ENCODE data around the gene DHRS4L2.
"Not testable (repeated sequence)": the region's sequence is repeated elsewhere in the genome, so short reads cannot be mapped to it uniquely, and the experiment has no call there.

The DHRS4L2 gene

DNA sequence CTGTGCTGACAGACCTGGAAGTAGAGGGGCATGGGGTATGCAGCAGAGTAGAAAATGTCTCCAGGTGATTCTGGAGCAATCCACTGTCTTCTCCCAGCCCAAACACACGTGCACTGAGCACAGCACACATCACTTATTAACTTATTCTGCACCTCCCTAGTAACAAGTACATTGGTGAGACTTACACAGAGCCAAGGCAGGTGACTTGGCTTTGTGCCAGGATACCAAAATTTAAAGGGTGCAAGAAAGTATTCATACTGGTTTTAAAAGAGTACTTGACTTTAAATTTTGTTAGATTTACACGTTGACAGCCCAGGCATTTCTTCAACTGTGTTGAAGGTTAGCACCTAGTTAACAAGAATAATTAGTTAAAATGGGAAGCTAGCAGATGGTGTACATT, 52.0 kb downstream of the DHRS4L2 start:
- TF ChIP-seq ZNF384 (IDR thresholded peaks at IDR 0.05) (no peak), NFRKB (IDR thresholded peaks at IDR 0.05) (no peak), FOXA1 (IDR thresholded peaks at IDR 0.05) (no peak), BHLHE40 (IDR thresholded peaks at IDR 0.05; ENCODE audit: borderline replicate concordance) (no peak), CTBP1 (IDR thresholded peaks at IDR 0.05; ENCODE audit: borderline replicate concordance) (no peak), TARDBP (IDR thresholded peaks at IDR 0.05) (no peak), FOXM1 (IDR thresholded peaks at IDR 0.05; ENCODE audit: borderline replicate concordance) (no peak), HDGF (IDR thresholded peaks at IDR 0.05; ENCODE audit: borderline replicate concordance) (no peak), ARNT (IDR thresholded peaks at IDR 0.05) (no peak), ELF4 (IDR thresholded peaks at IDR 0.05) (no peak)
- ChIA-PET POLR2A (interaction anchor here (0.6 to 1.1 kb wide), 2 partner anchors 11 to 15 kb away, joined by 3 read pairs; partner anchors contain the start of gene CARMIL3), CTCF (no interaction called here)
- no peak for DNase-seq (ENCODE audit: extremely low spot score)

DNA sequence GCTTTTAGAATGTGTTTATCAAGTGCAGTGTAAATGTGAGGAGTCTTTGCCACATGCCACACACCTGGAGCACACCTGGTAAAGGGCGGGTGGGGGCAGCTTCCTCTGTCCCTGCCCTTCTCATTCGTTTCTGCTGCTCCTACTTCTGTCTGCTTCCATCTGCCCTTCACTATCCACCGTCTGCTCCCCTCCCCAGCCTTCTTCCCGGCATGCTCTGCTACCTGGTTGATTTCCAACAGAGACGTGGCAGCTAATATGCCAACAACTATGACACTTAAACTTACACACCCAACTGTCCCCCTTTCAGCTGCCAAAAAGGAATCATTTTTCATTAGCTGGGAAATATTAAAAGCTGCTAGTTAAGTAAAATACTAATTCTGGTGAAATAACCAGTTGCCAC, 54.0 kb downstream of the DHRS4L2 start:
- CTCF ChIA-PET = interaction anchor here (1.1 to 2.0 kb wide), 2 partner anchors 16 to 48 kb away, joined by 4 to 7 read pairs; no protein-coding TSS in a partner anchor
- POLR2A ChIA-PET = interaction anchor here (1.2 kb wide), 1 partner anchor 9 kb away, joined by 8 read pairs; the partner anchor contains the start of gene CARMIL3
- DNase-seq (ENCODE audit: extremely low spot score) = no peak
- TF ChIP-seq NFRKB (IDR thresholded peaks at IDR 0.05) (no peak), L3MBTL2 (conservative IDR thresholded peaks at IDR 0.05) (no peak), FOXK2 (IDR thresholded peaks at IDR 0.05) (no peak), ARNT (IDR thresholded peaks at IDR 0.05) (no peak), HDGF (IDR thresholded peaks at IDR 0.05; ENCODE audit: borderline replicate concordance) (no peak), BHLHE40 (IDR thresholded peaks at IDR 0.05; ENCODE audit: borderline replicate concordance) (no peak), ELF4 (IDR thresholded peaks at IDR 0.05) (no peak), CTBP1 (IDR thresholded peaks at IDR 0.05; ENCODE audit: borderline replicate concordance) (no peak), LEF1 (IDR thresholded peaks at IDR 0.05; ENCODE audit: borderline replicate concordance) (no peak), TARDBP (IDR thresholded peaks at IDR 0.05) (no peak), SUZ12 (IDR thresholded peaks at IDR 0.05) (no peak), FOXA1 (IDR thresholded peaks at IDR 0.05) (no peak)
- TF ChIP-seq, protein P1, sequence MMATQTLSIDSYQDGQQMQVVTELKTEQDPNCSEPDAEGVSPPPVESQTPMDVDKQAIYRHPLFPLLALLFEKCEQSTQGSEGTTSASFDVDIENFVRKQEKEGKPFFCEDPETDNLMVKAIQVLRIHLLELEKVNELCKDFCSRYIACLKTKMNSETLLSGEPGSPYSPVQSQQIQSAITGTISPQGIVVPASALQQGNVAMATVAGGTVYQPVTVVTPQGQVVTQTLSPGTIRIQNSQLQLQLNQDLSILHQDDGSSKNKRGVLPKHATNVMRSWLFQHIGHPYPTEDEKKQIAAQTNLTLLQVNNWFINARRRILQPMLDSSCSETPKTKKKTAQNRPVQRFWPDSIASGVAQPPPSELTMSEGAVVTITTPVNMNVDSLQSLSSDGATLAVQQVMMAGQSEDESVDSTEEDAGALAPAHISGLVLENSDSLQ (IDR thresholded peaks at IDR 0.05) = no peak

DNA sequence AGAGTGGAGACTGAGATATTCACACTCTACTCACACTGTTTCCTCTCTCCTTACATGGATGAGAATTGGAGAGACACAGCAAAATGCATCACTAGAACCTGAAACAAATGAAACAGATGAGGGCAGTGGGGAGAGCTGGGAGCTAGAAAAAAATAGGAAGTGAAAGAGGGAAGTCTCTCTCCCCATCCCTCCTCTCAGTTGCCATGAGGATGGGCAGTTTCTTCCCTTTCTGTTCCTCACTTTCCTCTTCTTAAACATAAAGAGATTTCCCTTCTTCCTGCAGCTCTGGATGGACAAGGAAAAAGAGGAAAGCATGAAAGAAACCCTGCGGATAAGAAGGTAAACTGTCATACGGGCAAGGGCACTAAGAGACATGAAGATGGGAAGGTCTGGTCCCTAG, 60.3 kb downstream of the DHRS4L2 start:
- CTCF ChIA-PET; DNase-seq (ENCODE audit: extremely low spot score): not testable (repeated sequence)

DNA sequence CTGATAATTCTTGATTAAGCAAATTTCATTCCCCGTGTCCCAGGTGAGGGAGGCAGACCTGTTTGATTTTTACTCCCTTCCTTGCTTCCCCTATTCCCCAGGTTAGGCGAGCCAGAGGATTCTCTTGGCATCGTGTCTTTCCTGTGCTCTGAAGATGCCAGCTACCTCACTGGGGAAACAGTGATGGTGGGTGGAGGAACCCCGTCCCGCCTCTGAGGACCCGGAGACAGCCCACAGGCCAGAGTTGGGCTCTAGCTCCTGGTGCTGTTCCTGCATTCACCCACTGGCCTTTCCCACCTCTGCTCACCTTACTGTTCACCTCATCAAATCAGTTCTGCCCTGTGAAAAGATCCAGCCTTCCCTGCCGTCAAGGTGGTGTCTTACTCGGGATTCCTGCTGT, 62.0 kb downstream of the DHRS4L2 start:
- POLR2A ChIA-PET = interaction anchor here (2.0 kb wide), 1 partner anchor 16 kb away, joined by 10 read pairs; no protein-coding TSS in a partner anchor

More for the DNA sequence above, 60.3 kb downstream of the DHRS4L2 start:
- POLR2A ChIA-PET = not testable (repeated sequence)

DNA sequence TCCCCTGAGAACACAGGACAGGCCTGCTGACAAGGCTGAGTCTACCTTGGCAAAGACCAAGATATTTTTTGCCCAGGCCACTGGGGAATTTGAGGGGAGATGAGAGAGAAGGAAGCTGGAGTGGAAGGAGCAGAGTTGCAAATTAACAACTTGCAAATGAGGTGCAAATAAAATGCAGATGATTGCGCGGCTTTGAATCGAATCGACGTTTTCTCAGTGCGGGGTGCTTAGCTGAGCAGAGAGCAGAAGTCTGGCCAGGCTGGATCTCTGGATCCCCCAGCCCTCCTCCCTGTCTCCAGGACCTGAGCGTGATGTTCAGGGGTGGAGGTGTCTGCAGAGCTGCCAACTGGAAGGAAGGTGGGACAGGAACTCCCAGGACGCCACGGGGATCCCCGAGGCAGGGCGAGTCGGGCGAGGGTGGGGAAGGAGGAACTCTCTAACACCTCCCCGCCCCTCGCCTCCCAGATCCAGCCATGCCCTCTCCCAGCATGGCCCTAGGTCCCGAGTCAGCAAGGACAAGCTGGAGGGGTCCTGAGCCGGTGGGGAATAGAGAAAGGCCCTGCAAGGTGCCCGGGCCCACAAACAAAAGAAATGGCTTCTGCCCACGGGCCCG, 62.6 kb downstream of the DHRS4L2 start:
- DNase-seq (ENCODE audit: extremely low spot score) = no peak
- CTCF ChIA-PET = interaction anchor here (0.9 to 1.8 kb wide), 4 partner anchors 38 to 110 kb away, joined by 3 to 8 read pairs (median 6); partner anchors contain the start of gene IRF9
- TF ChIP-seq CTBP1 (IDR thresholded peaks at IDR 0.05; ENCODE audit: borderline replicate concordance) = no peak
- POLR2A ChIA-PET = interaction anchor here (0.7 to 2.4 kb wide), 13 partner anchors 9 to 144 kb away, joined by 3 to 23 read pairs (median 8); partner anchors contain the start of genes DCAF11, EMC9, NRL and PCK2

More for the DNA sequence above, 62.0 kb downstream of the DHRS4L2 start:
- not testable (repeated sequence) for DNase-seq (ENCODE audit: extremely low spot score)
- CTCF ChIA-PET = interaction anchor here (1.1 kb wide), 1 partner anchor 38 kb away, joined by 8 read pairs; no protein-coding TSS in a partner anchor

DNA sequence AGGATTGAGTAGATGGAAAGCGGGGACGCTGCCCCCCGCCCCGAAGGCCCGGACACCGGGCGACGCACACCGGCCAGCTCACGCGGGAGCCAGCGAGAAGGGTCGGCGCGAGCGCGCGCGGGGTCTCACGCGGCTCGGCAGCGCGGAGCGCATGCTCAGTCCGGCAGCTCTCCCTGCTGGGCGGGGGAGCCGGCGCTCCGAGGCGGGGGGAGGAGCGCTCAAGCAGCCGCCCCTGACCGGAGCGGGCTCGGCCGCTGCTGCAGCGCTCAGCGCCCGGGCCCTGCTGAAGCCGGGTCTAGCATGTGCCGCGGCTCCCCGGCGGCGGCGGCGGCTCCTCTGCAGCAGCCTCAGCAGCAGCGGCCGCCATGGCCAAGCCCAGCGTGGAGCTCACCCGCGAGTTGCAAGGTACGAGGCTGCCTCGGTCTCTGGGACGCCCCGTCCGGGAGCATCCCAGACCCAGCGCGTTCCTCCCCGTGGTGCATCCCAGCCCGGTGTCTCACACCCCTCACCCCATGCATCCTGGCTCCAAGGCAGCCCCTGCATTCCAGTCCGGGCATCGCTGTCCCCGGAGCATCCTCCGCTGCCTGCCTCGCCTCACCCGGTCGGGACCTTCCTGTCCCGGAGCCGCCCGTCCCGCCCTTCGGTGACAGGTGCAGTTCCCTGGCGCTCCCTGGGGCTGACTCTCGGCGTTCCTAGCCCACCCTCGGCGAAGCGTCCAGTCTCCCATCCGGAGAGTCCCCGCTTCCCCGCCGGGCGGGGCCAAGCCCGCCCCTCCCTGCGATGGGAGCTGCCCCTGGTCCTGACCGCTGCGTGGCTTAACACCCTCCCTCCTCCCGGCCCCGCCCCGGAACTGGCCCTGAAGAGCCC, 63.3 kb downstream of the DHRS4L2 start, which contains the start of gene CARMIL3:
Gene CARMIL3, plus strand, starts transcription at position 221 of the 867 bp plus-strand sequence. Its CDS starts 145 bp downstream, at position 366.
- ChIA-PET POLR2A (interaction anchor here (0.6 to 2.4 kb wide), 16 partner anchors 10 to 161 kb away, joined by 3 to 23 read pairs (median 6); partner anchors contain the start of genes CHMP4A, DCAF11, EMC9 and NRL), CTCF (interaction anchor here (0.9 to 1.8 kb wide), 4 partner anchors 37 to 109 kb away, joined by 3 to 8 read pairs (median 6); partner anchors contain the start of gene IRF9)
- peak; percentile 77 for DNase-seq (ENCODE audit: extremely low spot score)
- TF ChIP-seq L3MBTL2 (conservative IDR thresholded peaks at IDR 0.05) (peak; percentile 10; the same call in 1 of the 2 replicates), ELF4 (IDR thresholded peaks at IDR 0.05) (no peak)

DNA sequence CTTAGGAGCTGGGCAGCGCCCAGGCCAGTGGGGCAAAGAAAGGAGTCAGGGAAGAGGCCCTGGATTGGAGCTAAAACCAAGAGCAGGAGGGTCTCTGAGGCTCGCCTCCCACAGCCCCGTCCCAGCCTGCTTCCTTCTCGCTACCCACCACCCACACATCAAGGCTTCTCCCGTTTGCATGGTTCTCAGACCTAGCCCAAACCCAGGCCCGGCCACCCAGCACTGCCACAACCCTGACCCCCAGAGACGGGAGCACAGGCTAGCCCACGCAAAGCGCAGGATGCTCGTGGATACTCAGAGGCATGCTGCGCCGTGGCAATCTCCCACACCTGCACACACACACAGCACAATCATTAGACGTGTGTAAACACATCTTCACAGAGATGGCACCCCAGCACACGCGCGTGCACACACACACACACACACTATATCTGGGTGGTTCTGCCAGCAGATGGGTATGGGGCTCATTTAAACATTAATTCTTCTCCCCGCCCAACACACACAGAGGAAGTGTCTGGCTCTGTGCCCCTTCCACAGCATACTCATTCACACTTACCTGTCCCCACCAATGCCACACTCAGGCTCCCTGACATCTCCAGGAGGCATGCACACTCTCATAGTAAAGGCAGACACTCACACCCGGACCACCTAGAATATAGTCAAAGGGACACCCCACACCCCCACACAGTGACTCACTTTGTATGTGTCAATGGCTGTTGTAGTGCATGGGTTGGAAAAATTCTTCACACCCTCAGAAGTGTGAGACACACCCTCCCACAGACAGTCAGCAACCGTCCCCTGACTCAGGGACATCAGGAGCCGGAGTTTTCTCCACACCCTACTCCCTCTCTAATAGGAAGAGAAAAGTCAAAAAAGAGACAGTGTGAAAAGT, 64.2 kb downstream of the DHRS4L2 start:
- POLR2A ChIA-PET = interaction anchor here (0.6 to 2.4 kb wide), 10 partner anchors 11 to 160 kb away, joined by 3 to 23 read pairs (median 8); partner anchors contain the start of genes CHMP4A, DCAF11, EMC9 and NRL
- CTCF ChIA-PET = interaction anchor here (1.8 kb wide), 1 partner anchor 56 kb away, joined by 8 read pairs; no protein-coding TSS in a partner anchor
- TF ChIP-seq BHLHE40 (IDR thresholded peaks at IDR 0.05; ENCODE audit: borderline replicate concordance) (no peak), L3MBTL2 (conservative IDR thresholded peaks at IDR 0.05) (no peak), CTBP1 (IDR thresholded peaks at IDR 0.05; ENCODE audit: borderline replicate concordance) (no peak), SUZ12 (IDR thresholded peaks at IDR 0.05) (no peak), ELF4 (IDR thresholded peaks at IDR 0.05) (no peak), HDGF (IDR thresholded peaks at IDR 0.05; ENCODE audit: borderline replicate concordance) (no peak), TARDBP (IDR thresholded peaks at IDR 0.05) (no peak), NFRKB (IDR thresholded peaks at IDR 0.05) (no peak), LEF1 (IDR thresholded peaks at IDR 0.05; ENCODE audit: borderline replicate concordance) (no peak), FOXA1 (IDR thresholded peaks at IDR 0.05) (no peak), SP1 (IDR thresholded peaks at IDR 0.05) (no peak), FOXK2 (IDR thresholded peaks at IDR 0.05) (no peak), FOXM1 (IDR thresholded peaks at IDR 0.05; ENCODE audit: borderline replicate concordance) (no peak), ARNT (IDR thresholded peaks at IDR 0.05) (no peak), ZNF384 (IDR thresholded peaks at IDR 0.05) (no peak)
- TF ChIP-seq, protein P1 (IDR thresholded peaks at IDR 0.05) = no peak
- no peak for DNase-seq (ENCODE audit: extremely low spot score)
